ENCODE results near the gene LHX4.

The LHX4 gene

DNA sequence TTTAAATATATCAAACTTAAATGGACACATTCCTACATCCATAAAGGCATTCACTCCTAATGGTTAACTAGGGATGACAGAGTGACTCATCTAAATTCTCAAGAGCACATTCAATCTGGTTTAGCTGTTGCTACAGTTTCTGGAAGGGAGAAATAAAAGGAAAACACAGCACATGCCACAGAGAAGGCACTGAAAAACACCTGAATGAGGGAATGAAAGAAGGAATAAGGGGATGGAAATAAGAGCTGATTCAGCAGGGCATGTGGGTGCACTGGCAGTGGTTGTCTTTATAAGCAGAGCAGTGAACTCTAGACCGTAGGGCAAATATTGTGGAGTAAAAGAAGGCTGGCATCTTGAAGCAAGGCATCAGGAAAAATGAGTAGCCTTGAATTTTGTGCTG lies 79.3 kb downstream of the LHX4 start:
- peak; percentile 73 for DNase-seq (ENCODE audit: low read depth)

DNA sequence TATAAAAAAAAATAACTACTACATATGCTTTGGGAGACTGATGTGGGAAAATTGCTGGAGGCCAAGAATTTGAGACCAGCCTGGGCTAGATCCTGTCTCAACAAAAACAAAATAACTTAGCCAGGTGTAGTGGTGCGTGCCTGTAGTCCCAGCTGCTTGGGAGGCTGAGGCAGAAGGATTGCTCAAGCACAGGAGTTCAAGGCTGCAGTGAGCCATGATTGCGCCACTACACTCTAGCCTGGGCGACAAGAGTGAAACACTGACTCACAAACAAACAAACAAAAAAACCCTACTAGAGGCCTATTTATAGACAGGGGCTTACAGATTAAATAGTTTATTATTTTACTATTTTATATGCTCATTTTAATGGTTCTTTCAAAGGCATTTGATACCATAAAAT lies 80.0 kb downstream of the LHX4 start:
- peak; percentile 44 for DNase-seq (ENCODE audit: low read depth)

- DNase-seq (ENCODE audit: low read depth): peak; percentile 67
Observed at GRCh38 chr1:180311011-180311730, 81.1 kb downstream of the LHX4 start.

GRCh38 chr1:180312926-180313325 lies 82.9 kb downstream of the LHX4 start:
- DNase-seq (ENCODE audit: low read depth): peak; percentile 29

DNA sequence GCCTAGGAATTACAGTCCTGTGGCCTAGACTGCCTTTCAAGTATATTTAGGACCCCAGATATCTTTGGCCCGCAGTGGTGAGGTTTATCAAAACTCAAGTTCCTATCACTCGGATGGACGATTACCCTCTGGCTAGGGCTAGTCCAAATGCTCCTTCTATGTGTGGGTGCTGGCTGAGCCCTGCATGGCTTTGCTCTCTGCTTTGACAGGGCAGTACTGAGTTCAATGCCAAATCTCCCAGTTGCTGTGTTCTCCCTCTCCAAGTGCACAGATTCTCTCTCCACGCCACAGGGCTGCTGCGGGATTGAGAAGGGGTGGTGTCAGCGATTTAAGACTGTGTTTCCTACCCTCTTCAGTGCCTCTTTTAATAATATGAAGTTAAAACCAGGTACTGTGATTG lies 97.0 kb downstream of the LHX4 start:
- DNase-seq (ENCODE audit: low read depth): no peak

Measured in EH (cell line).